ENCODE results near the gene PSME3. TPM values are rescaled to one million over a fixed set of nuclear protein-coding genes. Genes with fewer than 3 reads are reported as not detected.
"Not testable (repeated sequence)": the region's sequence is repeated elsewhere in the genome, so short reads cannot be mapped to it uniquely, and the experiment has no call there.

PSME3 gene
- total RNA-seq, 1 experiment from 2014 or later, result 120 TPM

- Histone ChIP-seq H3K4me1 (ENCODE audit: insufficient read depth, low read length, poor library complexity, severe bottlenecking) (no peaks in the 10 kb centered on the region), H3K9me3 (ENCODE audit: low read depth, low read length, poor library complexity, severe bottlenecking) (no peaks in the 10 kb centered on the region), H3K27ac (ENCODE audit: low read depth, low read length, poor library complexity, severe bottlenecking) (no peak overlapping the region), H3K4me3 (ENCODE audit: low read depth, low read length, poor library complexity, severe bottlenecking) (no peak overlapping the region), H3K27me3 (replicated peaks; ENCODE audit: insufficient read depth, low read depth, low read length, poor library complexity) (no peaks in the 10 kb centered on the region), H3K36me3 (ENCODE audit: insufficient read depth, low read length, poor library complexity, severe bottlenecking) (no peaks in the 10 kb centered on the region)
- intact Hi-C loops (cut with micrococcal nuclease; ENCODE audit: unreplicated experiment), result no loop called here
- ChIA-PET POLR2A (ENCODE audit: low non-redundant PET) (no interaction called here), CTCF (no interaction called here)
- BruUV-seq (replicated peaks), result no TSS peak
- DNase-seq (ENCODE audit: low spot score), result no peak
- TF ChIP-seq EZH2 (IDR thresholded peaks at IDR 0.05; ENCODE audit: borderline replicate concordance, low read depth, low read length, poor library complexity, severe bottlenecking), result no peak
- TF ChIP-seq CTCF (conservative IDR thresholded peaks at IDR 0.05; ENCODE audit: low read depth, low read length), result no peak
These were observed 50.8 kb downstream of the PSME3 start for GRCh38 chr17:42883802-42884558.

- POLR2A ChIA-PET (ENCODE audit: low non-redundant PET); intact Hi-C loops (cut with micrococcal nuclease; ENCODE audit: unreplicated experiment): not testable (repeated sequence)
These were observed 52.6 kb downstream of the PSME3 start for GRCh38 chr17:42885806-42886205.

GRCh38 chr17:42886283-42887176 is 53.3 kb downstream of the PSME3 start:
- Histone ChIP-seq H3K27me3 (replicated peaks; ENCODE audit: insufficient read depth, low read depth, low read length, poor library complexity) (no peaks in the 10 kb centered on the region), H3K36me3 (ENCODE audit: insufficient read depth, low read length, poor library complexity, severe bottlenecking) (no peaks in the 10 kb centered on the region), H3K4me3 (ENCODE audit: low read depth, low read length, poor library complexity, severe bottlenecking) (no peak overlapping the region), H3K27ac (ENCODE audit: low read depth, low read length, poor library complexity, severe bottlenecking) (no peak overlapping the region), H3K9me3 (ENCODE audit: low read depth, low read length, poor library complexity, severe bottlenecking) (no peaks in the 10 kb centered on the region), H3K4me1 (ENCODE audit: insufficient read depth, low read length, poor library complexity, severe bottlenecking) (no peaks in the 10 kb centered on the region)
- intact Hi-C loops (cut with micrococcal nuclease; ENCODE audit: unreplicated experiment), result no loop called here
- TF ChIP-seq CTCF (conservative IDR thresholded peaks at IDR 0.05; ENCODE audit: low read depth, low read length) (no peak), EZH2 (IDR thresholded peaks at IDR 0.05; ENCODE audit: borderline replicate concordance, low read depth, low read length, poor library complexity, severe bottlenecking) (no peak)
- DNase-seq (ENCODE audit: low spot score), result no peak
- POLR2A ChIA-PET (ENCODE audit: low non-redundant PET), result no interaction called here
- CTCF ChIA-PET, result interaction anchor here (0.6 kb wide), 1 partner anchor 290 kb away, joined by 3 read pairs; no protein-coding TSS in a partner anchor
- no TSS peak for BruUV-seq (replicated peaks)

More at GRCh38 chr17:42885806-42886205, 52.6 kb downstream of the PSME3 start:
- H3K36me3 ChIP-seq (ENCODE audit: insufficient read depth, low read length, poor library complexity, severe bottlenecking); H3K4me1 ChIP-seq (ENCODE audit: insufficient read depth, low read length, poor library complexity, severe bottlenecking); BruUV-seq (replicated peaks); DNase-seq (ENCODE audit: low spot score); CTCF ChIA-PET; H3K4me3 ChIP-seq (ENCODE audit: low read depth, low read length, poor library complexity, severe bottlenecking); H3K9me3 ChIP-seq (ENCODE audit: low read depth, low read length, poor library complexity, severe bottlenecking); H3K27me3 ChIP-seq (replicated peaks; ENCODE audit: insufficient read depth, low read depth, low read length, poor library complexity); H3K27ac ChIP-seq (ENCODE audit: low read depth, low read length, poor library complexity, severe bottlenecking): not testable (repeated sequence)

Data from A673 (cell line).